ENCODE results near the gene PGM1. TPM values are rescaled to one million over a fixed set of nuclear protein-coding genes. Genes with fewer than 3 reads are reported as not detected.

PGM1 gene
- total RNA-seq, 1 donor from 2014 or later, result 3.6 TPM

DNA sequence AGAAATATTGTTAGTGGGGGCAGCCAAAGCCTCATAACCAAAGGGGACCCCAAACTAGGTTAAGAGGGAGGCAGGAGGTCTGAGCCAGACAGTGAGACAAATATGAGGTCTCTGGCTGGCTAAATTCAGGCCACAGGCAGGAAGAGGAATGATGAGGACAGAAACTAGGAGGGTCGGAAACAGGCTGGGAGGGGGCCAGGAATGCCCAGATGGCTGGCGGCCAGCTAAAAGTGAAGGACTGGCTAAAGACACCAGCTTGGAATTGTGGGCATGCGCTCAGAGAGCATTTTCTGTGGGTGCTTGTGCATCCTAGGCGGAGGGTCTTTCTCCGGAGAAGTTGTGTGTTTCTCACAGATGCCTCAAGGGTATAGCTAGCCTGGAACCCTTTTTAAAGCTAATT, 77.0 kb downstream of the PGM1 start:
- Mint-ChIP-seq H3K4me1 (ENCODE audit: low read depth, unreplicated experiment) (no peaks in the 10 kb centered on the region), H3K36me3 (ENCODE audit: unreplicated experiment) (peaks cover 3% of the 10 kb centered on the region), H3K4me3 (ENCODE audit: unreplicated experiment) (no peak overlapping the region), H3K27ac (ENCODE audit: unreplicated experiment) (no peak overlapping the region), H3K27me3 (ENCODE audit: unreplicated experiment) (peaks cover 4% of the 10 kb centered on the region), H3K9me3 (ENCODE audit: unreplicated experiment) (peaks cover 1% of the 10 kb centered on the region)
- no peak for DNase-seq
- TF ChIP-seq, protein P1, sequence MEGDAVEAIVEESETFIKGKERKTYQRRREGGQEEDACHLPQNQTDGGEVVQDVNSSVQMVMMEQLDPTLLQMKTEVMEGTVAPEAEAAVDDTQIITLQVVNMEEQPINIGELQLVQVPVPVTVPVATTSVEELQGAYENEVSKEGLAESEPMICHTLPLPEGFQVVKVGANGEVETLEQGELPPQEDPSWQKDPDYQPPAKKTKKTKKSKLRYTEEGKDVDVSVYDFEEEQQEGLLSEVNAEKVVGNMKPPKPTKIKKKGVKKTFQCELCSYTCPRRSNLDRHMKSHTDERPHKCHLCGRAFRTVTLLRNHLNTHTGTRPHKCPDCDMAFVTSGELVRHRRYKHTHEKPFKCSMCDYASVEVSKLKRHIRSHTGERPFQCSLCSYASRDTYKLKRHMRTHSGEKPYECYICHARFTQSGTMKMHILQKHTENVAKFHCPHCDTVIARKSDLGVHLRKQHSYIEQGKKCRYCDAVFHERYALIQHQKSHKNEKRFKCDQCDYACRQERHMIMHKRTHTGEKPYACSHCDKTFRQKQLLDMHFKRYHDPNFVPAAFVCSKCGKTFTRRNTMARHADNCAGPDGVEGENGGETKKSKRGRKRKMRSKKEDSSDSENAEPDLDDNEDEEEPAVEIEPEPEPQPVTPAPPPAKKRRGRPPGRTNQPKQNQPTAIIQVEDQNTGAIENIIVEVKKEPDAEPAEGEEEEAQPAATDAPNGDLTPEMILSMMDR (IDR thresholded peaks at IDR 0.05; ENCODE audit: partially characterized antibody, unreplicated experiment), result no peak

DNA sequence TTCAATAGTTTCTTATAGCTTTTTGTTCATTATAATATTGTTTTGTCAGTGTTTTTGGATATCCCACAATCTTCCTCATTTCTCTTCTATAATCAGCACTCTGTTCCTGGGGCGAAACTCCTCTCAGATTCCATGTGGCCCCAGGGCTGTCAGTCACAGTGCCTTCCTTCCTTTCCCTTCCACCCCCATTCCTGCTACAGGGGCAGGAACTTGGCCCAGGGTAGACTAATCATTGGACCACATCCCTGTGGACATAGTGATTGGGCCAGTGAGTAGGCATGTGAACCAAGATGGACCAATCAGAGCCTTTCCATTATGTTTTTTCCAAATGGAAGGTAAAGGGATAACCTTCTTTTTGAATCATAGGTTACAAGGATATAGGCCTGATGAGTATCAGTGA, 78.3 kb downstream of the PGM1 start:
- TF ChIP-seq, protein P1 (IDR thresholded peaks at IDR 0.05; ENCODE audit: partially characterized antibody, unreplicated experiment), result no peak
- H3K27me3 Mint-ChIP-seq (ENCODE audit: unreplicated experiment), result peaks cover 4% of the 10 kb centered on the region

DNA sequence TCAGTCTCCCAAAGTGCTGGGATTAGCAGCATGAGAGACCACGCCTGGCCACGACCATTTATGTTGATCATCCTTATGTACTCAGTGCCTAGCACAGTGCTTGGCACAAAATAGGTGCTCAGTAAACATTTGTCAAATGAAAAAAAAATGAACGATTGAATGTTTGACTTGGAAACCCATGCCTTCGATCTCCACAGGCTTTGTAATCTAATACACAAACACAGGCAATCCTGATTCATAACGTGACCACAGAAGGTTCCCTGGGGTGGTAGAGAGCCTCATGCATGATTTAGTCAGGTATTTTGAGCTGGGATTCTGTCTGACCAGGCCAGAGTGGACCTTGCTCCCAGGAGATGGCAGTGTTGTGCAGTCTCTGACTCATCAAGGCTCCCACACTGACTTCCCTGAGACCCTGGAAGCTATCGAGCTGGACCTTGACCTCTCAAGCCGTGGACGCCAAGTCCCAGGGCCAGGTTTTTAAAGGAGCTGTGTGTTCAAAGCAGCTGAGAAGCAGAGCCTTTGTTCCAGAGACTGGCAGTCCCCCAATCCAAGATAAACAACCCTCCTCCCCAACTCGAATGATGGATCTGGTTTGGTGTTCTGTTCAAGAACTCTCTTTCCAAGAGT, 81.1 kb downstream of the PGM1 start:
- DNase-seq, result peak; percentile 74
- H3K27me3 Mint-ChIP-seq (ENCODE audit: unreplicated experiment), result peaks cover 9% of the 10 kb centered on the region
- TF ChIP-seq, protein P1 (IDR thresholded peaks at IDR 0.05; ENCODE audit: partially characterized antibody, unreplicated experiment), result peak; percentile 20
- peaks cover 14% of the 10 kb centered on the region for H3K36me3 Mint-ChIP-seq (ENCODE audit: unreplicated experiment)
- no peak overlapping the region for H3K27ac Mint-ChIP-seq (ENCODE audit: unreplicated experiment)
- H3K4me1 Mint-ChIP-seq (ENCODE audit: low read depth, unreplicated experiment), result no peaks in the 10 kb centered on the region
- no peak overlapping the region for H3K4me3 Mint-ChIP-seq (ENCODE audit: unreplicated experiment)
- peaks cover 7% of the 10 kb centered on the region for H3K9me3 Mint-ChIP-seq (ENCODE audit: unreplicated experiment)

More for the DNA sequence above, 78.3 kb downstream of the PGM1 start:
- peaks cover 1% of the 10 kb centered on the region for H3K9me3 Mint-ChIP-seq (ENCODE audit: unreplicated experiment)
- H3K4me3 Mint-ChIP-seq (ENCODE audit: unreplicated experiment), result no peak overlapping the region
- no peaks in the 10 kb centered on the region for H3K36me3 Mint-ChIP-seq (ENCODE audit: unreplicated experiment)
- H3K27ac Mint-ChIP-seq (ENCODE audit: unreplicated experiment), result no peak overlapping the region
- no peak for DNase-seq
- H3K4me1 Mint-ChIP-seq (ENCODE audit: low read depth, unreplicated experiment), result no peaks in the 10 kb centered on the region

DNA sequence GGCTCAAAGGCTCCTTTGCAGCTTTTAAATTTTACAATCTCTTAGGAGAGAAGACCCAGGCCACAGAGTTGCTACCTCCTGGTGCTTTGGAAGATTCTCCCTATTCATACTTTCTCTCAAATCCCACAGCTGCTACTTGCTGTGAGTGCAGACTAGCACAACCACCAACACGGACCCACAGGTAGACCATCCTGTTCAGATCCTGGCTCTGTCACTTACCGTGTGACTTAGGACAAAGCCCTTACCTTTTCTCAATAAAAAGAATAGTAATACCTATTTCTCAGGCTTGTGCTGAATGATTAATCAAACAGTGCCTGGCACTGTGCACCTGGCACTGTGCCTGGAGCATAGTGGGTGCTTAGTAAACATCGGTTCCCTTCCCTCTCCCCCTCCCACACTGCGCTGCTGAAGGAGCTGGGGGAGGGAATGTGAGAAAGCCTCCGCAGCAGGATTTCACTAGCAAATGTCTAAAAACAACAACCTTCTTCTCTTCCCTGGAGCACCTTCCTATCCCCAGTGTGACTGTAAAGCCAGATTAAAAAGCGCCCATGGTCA, 81.7 kb downstream of the PGM1 start:
- Mint-ChIP-seq H3K9me3 (ENCODE audit: unreplicated experiment) (peaks cover 6% of the 10 kb centered on the region), H3K4me1 (ENCODE audit: low read depth, unreplicated experiment) (no peaks in the 10 kb centered on the region), H3K36me3 (ENCODE audit: unreplicated experiment) (peaks cover 20% of the 10 kb centered on the region), H3K4me3 (ENCODE audit: unreplicated experiment) (no peak overlapping the region), H3K27me3 (ENCODE audit: unreplicated experiment) (peaks cover 9% of the 10 kb centered on the region), H3K27ac (ENCODE audit: unreplicated experiment) (no peak overlapping the region)
- DNase-seq, result no peak
- TF ChIP-seq, protein P1 (IDR thresholded peaks at IDR 0.05; ENCODE audit: partially characterized antibody, unreplicated experiment), result no peak

DNA sequence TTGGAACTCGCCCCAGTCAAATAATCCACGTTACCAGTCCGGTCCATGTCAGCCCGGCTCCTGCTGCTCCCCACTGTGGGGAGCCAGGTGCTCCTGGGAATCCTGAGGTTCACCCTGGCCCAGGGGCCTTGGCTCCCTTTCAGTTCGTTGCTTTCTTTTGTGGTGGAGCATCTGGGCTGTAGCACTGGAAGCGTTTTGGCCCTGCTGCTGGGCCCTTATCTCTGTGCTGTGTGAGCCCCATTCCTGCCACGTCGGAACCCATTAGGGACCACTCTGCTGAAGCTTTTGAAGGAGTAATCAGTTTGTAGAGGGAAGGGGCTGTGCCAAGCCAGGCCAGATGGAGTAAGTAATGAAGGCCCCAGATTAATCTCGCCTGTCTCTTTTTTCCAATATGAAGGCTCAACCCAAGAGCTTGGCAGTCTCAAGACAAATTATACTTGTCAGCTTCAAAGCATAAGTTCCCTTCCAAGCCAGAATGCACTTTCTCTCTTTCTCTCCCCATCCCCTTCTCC, 82.3 kb downstream of the PGM1 start:
- Mint-ChIP-seq H3K4me3 (ENCODE audit: unreplicated experiment) (no peak overlapping the region), H3K9me3 (ENCODE audit: unreplicated experiment) (peaks cover 6% of the 10 kb centered on the region), H3K27ac (ENCODE audit: unreplicated experiment) (no peak overlapping the region), H3K27me3 (ENCODE audit: unreplicated experiment) (peaks cover 9% of the 10 kb centered on the region), H3K4me1 (ENCODE audit: low read depth, unreplicated experiment) (no peaks in the 10 kb centered on the region), H3K36me3 (ENCODE audit: unreplicated experiment) (peaks cover 23% of the 10 kb centered on the region)
- TF ChIP-seq, protein P1 (IDR thresholded peaks at IDR 0.05; ENCODE audit: partially characterized antibody, unreplicated experiment), result no peak
- DNase-seq, result no peak

Measured in glutamatergic neuron (in vitro differentiated cells).